Cardiac muscle cell (in vitro differentiated cells and primary cell): ENCODE results near the gene RERE. TPM values are rescaled to one million over a fixed set of nuclear protein-coding genes. Genes with fewer than 3 reads are reported as not detected.
A peak's percentile ranks its signal among the peaks of the same experiment; 100 is the strongest.

ENCODE experiments used
- DNase-seq, 2 donors: peaks; one replicate each; pipeline versions ENCODE4 v3.0.0 to v3.0.0-alpha.2; 2010 to 2017; ENCODE audit warnings: low read depth in 1 of 2, low spot score in 1 of 2
- H3K27ac ChIP-seq: fragments of 200-600 bp; sonication (generic); 2 replicates; pipeline ENCODE4 v1.5.1; 2016
- H3K27me3 ChIP-seq: fragments of 200-600 bp; sonication (generic); 2 replicates; pipeline ENCODE4 v1.6.0; 2016; ENCODE audit warnings: control low read depth
- H3K36me3 ChIP-seq: fragments of 200-600 bp; sonication (generic); 2 replicates; pipeline ENCODE4 v1.5.1; 2016; ENCODE audit warnings: control low read depth
- H3K4me1 ChIP-seq: fragments of 200-600 bp; sonication (generic); 2 replicates; pipeline ENCODE4 v1.8.1; 2017; ENCODE audit warnings: low read depth, mild to moderate bottlenecking, mixed run types
- H3K4me3 ChIP-seq: fragments of 200-600 bp; sonication (generic); 2 replicates; pipeline ENCODE4 v1.5.1; 2016; ENCODE audit warnings: mild to moderate bottlenecking
- H3K9me3 ChIP-seq: fragments of 200-600 bp; sonication (generic); 2 replicates; pipeline ENCODE4 v1.5.1; 2017; ENCODE audit warnings: low read depth, mild to moderate bottlenecking, control low read depth
- polyA plus RNA-seq: library from polyadenylated mRNA; unstranded; fragments of >200 nt; fragmentation: Nextera tagmentation; extraction: Ambion mirVana; gene quantifications from 2 replicates; pipeline ENCODE4 v1.2.1, GENCODE V29; 2016
- total RNA-seq: library from RNA; depleted of rRNA; stranded (reverse); fragments of >200 nt; gene quantifications from 2 replicates; pipeline ENCODE4 v1.2.3, GENCODE V29; 2016
- TF ChIP-seq, protein P1 (sequence below): IDR thresholded peaks from 2 replicates; pipeline ENCODE4 v1.5.1; 2012; ENCODE audit warnings: low read depth, mild to moderate bottlenecking, low read length

The RERE gene
- total and polyA plus RNA-seq, 2 experiments from 2014 or later = 72.5 to 81.0 TPM

GRCh38 chr1:8370046-8370881, 447.2 kb downstream of the RERE start:
- peaks cover 78% of the 10 kb centered on the region for H3K4me1 ChIP-seq
- no peaks in the 10 kb centered on the region for H3K27me3 ChIP-seq
- DNase-seq = no peak
- peak overlapping the region; percentile 93 for H3K27ac ChIP-seq
- TF ChIP-seq, protein P1, sequence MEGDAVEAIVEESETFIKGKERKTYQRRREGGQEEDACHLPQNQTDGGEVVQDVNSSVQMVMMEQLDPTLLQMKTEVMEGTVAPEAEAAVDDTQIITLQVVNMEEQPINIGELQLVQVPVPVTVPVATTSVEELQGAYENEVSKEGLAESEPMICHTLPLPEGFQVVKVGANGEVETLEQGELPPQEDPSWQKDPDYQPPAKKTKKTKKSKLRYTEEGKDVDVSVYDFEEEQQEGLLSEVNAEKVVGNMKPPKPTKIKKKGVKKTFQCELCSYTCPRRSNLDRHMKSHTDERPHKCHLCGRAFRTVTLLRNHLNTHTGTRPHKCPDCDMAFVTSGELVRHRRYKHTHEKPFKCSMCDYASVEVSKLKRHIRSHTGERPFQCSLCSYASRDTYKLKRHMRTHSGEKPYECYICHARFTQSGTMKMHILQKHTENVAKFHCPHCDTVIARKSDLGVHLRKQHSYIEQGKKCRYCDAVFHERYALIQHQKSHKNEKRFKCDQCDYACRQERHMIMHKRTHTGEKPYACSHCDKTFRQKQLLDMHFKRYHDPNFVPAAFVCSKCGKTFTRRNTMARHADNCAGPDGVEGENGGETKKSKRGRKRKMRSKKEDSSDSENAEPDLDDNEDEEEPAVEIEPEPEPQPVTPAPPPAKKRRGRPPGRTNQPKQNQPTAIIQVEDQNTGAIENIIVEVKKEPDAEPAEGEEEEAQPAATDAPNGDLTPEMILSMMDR = no peak
- peaks cover 4% of the 10 kb centered on the region for H3K36me3 ChIP-seq
- no peaks in the 10 kb centered on the region for H3K9me3 ChIP-seq
- no peak overlapping the region for H3K4me3 ChIP-seq

DNA sequence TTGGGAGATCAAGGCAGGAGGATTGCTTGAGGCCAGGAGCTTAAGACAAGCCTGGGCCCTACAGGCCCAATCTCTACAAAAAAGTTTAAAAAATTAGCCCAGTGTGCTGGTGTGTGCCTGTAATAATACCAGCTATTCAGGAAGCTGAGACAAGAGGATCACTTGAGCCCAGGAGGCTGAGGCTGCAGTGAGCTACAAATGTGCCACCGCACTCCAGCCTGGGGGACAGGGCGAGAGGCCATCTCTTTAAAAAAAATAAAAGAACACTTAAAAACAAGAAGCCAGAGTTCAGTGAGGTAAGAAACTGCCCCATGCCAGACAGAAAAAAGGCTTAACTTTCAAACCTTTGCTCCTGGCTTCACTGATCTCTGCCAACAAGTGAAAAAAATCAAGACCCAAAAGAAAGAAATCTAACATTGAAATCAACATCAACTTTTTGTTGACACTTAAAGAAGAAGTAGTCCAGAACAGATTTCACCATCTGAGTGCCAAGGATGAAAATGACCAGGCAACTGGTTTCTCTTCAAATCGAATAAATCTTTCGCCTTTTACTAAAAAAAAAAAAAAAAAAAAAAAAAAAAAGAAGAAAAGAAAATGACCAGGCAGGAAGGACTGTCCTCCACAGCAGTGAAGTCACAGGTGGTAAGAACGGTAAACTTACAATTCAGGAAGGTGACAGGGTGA, 448.3 kb downstream of the RERE start:
- Histone ChIP-seq H3K9me3 (no peaks in the 10 kb centered on the region), H3K27me3 (no peaks in the 10 kb centered on the region), H3K4me3 (no peak overlapping the region), H3K36me3 (peaks cover 7% of the 10 kb centered on the region), H3K27ac (peak overlapping the region; percentile 75), H3K4me1 (peaks cover 74% of the 10 kb centered on the region)
- no peak for DNase-seq
- TF ChIP-seq, protein P1 = no peak

- no peak overlapping the region for H3K4me3 ChIP-seq
- peaks cover 9% of the 10 kb centered on the region for H3K36me3 ChIP-seq
- no peaks in the 10 kb centered on the region for H3K27me3 ChIP-seq
- no peaks in the 10 kb centered on the region for H3K9me3 ChIP-seq
- TF ChIP-seq, protein P1 = no peak
- peak overlapping the region; percentile 75 for H3K27ac ChIP-seq
- peak in 1 of 2 donors; percentile 56 for DNase-seq
- peaks cover 67% of the 10 kb centered on the region for H3K4me1 ChIP-seq
These were observed 449.8 kb downstream of the RERE start for GRCh38 chr1:8367571-8368194.

GRCh38 chr1:8365661-8366362, 451.6 kb downstream of the RERE start:
- TF ChIP-seq, protein P1 = no peak
- H3K4me3 ChIP-seq = no peak overlapping the region
- no peaks in the 10 kb centered on the region for H3K27me3 ChIP-seq
- DNase-seq = no peak
- H3K4me1 ChIP-seq = peaks cover 48% of the 10 kb centered on the region
- peaks cover 26% of the 10 kb centered on the region for H3K36me3 ChIP-seq
- no peak overlapping the region for H3K27ac ChIP-seq
- H3K9me3 ChIP-seq = no peaks in the 10 kb centered on the region
